RWPE1 (cell line): ENCODE data around the gene SANBR.

Source experiments
- CTCF ChIA-PET: fragments of 350-600 bp; sonication (Branson Sonifier 250); formaldehyde crosslinking; extraction: SDS; loops from one replicate; lab custom pipeline; 2021; lab: Yijun Ruan, JAX
- POLR2A ChIA-PET: fragments of 400-600 bp; formaldehyde crosslinking; extraction: SDS; loops from one replicate; lab custom pipeline; 2020; ENCODE audit warnings: antibody characterized with exemption; ENCODE audit not compliant: low non-redundant PET; lab: Yijun Ruan, JAX
- DNase-seq: peaks from one replicate; pipeline ENCODE4 v3.0.0; 2012; ENCODE audit warnings: low spot score
- H3K27ac ChIP-seq: fragments of 450-650 bp; 2 replicates; pipeline ENCODE4 v1.5.1; 2017
- CTCF ChIP-seq: fragments of 450-650 bp; conservative IDR thresholded peaks from 2 replicates; pipeline ENCODE4 v1.5.1; 2017; ENCODE audit warnings: low read depth, mild to moderate bottlenecking

The SANBR gene

DNA sequence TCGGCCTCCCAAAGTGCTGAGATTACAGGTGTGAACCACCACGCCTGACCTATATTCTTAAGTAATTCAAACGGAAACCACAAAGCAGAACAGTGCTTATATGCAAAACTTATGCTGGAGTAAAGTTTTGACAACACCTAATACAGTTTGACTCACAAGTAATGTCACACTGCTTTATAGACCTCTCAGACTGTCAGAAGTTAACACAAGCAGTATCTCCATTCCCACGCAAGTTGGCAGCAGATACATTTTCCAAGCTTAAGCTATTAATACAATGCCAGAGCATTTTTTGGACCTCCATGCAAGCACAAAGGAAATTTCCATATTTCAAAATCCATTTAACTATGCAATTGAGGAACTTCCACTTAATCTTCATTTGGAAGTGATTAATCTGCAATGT, 21.0 kb upstream of the SANBR start:
- TF ChIP-seq CTCF, result no peak
- ChIA-PET CTCF (no interaction called here), POLR2A (no interaction called here)
- H3K27ac ChIP-seq, result no peak overlapping the region
- DNase-seq, result no peak

GRCh38 chr2:61045226-61045625, 20.4 kb upstream of the SANBR start:
- no peak overlapping the region for H3K27ac ChIP-seq
- CTCF ChIA-PET, result no interaction called here
- TF ChIP-seq CTCF, result no peak
- POLR2A ChIA-PET, result no interaction called here
- DNase-seq, result no peak

DNA sequence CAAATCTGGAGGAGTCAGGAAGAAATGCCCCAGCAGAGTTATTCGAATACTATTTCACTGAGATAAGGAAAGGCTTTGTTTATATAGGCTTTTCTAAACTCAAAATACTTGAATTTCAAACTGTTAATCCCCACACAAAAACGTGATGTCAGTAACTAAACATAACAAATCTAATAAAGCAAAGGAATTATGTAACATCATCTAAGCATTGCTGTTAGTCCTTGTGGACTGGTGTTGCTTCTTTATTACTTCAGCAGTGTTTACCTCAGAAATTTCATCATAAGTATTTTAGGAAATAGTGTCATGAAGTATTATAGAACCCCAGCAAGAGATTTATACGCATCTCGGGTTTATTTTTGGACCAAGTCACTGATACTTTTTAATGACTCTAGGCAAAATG, 19.7 kb upstream of the SANBR start:
- POLR2A ChIA-PET, result no interaction called here
- no peak overlapping the region for H3K27ac ChIP-seq
- CTCF ChIA-PET, result no interaction called here
- DNase-seq, result no peak
- no peak for TF ChIP-seq CTCF

DNA sequence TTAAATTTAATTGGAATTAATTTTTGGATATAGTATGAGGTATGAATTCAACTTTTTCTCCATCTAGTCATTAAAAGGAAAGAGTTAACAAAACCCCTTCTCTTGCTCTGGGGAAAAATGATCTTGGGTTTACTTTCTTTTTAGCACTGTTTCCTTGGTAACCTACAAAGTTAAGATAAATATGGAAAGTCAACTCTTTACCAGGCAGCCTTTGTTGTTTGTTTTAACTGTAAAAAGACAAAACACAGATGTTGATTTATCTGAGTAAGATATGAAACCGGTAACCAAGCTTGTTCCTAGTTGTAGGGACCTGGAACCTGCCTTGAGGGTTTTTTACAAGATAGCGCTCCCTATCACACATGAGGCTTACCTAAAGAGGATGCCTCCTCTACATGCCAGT, 10.1 kb upstream of the SANBR start:
- H3K27ac ChIP-seq, result no peak overlapping the region
- CTCF ChIA-PET, result no interaction called here
- DNase-seq, result no peak
- no peak for TF ChIP-seq CTCF
- POLR2A ChIA-PET, result no interaction called here

DNA sequence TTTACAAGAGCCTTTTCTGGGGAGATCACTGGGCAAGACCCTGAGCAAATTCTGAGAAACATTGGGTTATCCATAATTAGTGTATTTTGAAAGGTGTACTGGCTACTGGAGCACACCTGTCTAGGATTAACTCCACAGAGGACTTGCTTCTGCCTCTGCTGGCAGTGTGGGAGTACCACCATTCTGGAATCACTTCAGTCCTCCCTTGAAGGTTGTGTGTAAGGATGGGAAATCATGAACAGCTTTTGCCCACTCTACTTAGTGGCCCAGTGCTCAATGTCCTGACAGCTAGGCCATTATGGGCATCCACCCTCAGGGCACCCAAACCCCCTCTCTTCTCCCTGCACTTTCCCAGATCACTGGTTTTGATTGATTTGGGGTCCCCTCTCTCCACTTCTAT, 8.1 kb upstream of the SANBR start:
- H3K27ac ChIP-seq, result no peak overlapping the region
- POLR2A ChIA-PET, result no interaction called here
- CTCF ChIA-PET, result no interaction called here
- no peak for TF ChIP-seq CTCF
- DNase-seq, result no peak

DNA sequence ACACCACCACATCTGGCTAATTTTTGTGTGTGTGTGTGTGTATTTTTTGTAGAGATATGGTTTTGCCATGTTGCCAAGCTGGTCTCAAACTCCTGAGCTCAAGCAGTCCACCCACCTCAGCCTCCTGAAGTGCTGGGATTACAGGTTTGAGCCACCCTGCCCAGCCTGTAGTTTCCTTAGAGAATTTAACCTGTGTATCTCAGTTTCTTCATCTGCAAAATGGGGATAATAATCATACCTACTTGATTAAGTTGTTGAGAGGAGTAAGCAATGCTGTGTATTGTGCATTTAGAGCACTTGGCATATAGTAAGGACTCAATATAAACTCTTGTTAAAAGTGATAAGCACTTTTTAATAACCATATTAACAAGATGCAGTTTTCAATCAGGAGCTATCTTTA, 6.3 kb upstream of the SANBR start:
- no peak for DNase-seq
- H3K27ac ChIP-seq, result no peak overlapping the region
- TF ChIP-seq CTCF, result no peak
- POLR2A ChIA-PET, result no interaction called here
- CTCF ChIA-PET, result interaction anchor here (0.5 kb wide), 1 partner anchor 61 kb away, joined by 4 read pairs; no protein-coding TSS in a partner anchor

- POLR2A ChIA-PET, result no interaction called here
- CTCF ChIA-PET, result no interaction called here
- DNase-seq, result no peak
- H3K27ac ChIP-seq, result no peak overlapping the region
- no peak for TF ChIP-seq CTCF
Observed at GRCh38 chr2:61074100-61074499, 8.4 kb downstream of the SANBR start.
